ENCODE results near the gene ZKSCAN5.

ZKSCAN5 gene

DNA sequence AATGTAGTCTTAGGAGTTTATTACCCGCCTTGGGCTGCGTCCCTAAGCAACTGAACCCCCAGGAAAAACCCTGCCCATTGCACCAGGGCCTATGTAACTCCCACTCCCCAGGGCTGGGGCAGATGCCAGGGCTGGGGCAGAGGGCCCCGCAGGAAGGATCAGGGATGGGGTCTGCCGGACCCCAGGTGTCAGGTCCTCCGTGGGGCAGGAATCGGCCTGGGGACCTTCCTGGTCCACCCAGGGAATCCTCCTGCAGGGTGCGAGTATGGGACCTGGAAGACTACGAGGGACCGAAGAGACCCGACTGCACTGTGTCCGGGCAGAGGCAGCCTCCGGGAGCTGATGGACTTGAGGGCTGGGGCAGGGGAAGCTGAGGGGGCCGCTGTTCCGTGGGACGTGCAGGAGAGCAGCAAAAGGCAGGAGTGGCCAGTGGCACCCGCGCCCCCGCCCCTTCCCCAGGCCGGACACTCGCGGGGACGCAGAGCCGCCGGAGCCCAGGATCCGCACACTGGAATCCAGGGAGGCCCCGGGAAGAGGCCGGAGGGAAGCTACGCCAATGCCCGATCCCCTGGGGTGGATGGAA, 36.0 kb upstream of the ZKSCAN5 start:
- Histone ChIP-seq H3K4me1 (ENCODE audit: control insufficient read depth in 1 of 2, insufficient read depth in 2 of 2, low read length in 2 of 2) (peaks cover 8 to 17% of the 10 kb centered on the region in 2 donors), H3K27me3 (ENCODE audit: control insufficient read depth in 1 of 2, insufficient read depth in 2 of 2, low read length in 2 of 2) (no peaks in the 10 kb centered on the region), H3K9me3 (ENCODE audit: control insufficient read depth in 1 of 2, low read length in 2 of 2) (no peaks in the 10 kb centered on the region), H3K9ac (ENCODE audit: low read depth in 1 of 2, low read length in 2 of 2) (no peak overlapping the region), H3K36me3 (ENCODE audit: control insufficient read depth in 1 of 2, insufficient read depth in 2 of 2, low read length in 2 of 2) (peaks cover 5% of the 10 kb centered on the region in 2 donors), H3K27ac (ENCODE audit: low read depth, low read length) (no peak overlapping the region), H3K4me3 (ENCODE audit: low read depth in 1 of 2, low read length in 2 of 2) (no peak overlapping the region)

DNA sequence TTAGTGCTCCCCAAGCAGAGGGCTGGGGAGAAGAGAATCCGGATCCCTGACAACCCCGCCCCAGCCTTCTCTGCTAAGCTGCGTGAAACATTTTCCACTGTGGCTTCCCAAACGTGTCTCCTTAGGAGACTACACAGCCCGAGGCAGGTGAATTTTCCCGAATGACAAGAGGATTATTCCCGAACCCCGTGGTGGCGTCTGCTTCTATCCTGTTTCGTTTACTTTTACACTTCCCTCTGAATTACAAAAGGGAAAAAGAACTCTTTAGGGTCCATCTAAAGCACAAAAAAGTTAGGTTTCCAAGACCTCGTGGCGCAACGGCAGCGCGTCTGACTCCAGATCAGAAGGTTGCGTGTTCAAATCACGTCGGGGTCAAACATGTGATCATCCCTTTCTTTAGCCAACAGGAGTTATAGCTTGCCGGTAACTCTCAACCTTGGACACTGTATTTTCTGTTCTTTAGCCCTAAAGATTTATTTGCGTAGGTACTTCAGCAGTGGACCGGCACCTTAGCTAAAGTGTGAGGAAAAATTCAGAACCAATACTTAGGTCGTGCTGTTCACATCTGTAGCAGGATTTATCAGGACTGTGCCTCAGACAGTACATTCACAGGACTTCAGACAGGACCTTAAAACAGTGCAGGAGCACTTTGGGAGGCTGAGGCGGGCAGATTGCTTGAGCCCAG, 34.9 kb upstream of the ZKSCAN5 start:
- H3K4me3 ChIP-seq (ENCODE audit: low read depth in 1 of 2, low read length in 2 of 2): no peak overlapping the region
- no peak overlapping the region for H3K9ac ChIP-seq (ENCODE audit: low read depth in 1 of 2, low read length in 2 of 2)
- no peaks in the 10 kb centered on the region for H3K36me3 ChIP-seq (ENCODE audit: control insufficient read depth in 1 of 2, insufficient read depth in 2 of 2, low read length in 2 of 2)
- peaks cover 9 to 19% of the 10 kb centered on the region in 2 donors for H3K4me1 ChIP-seq (ENCODE audit: control insufficient read depth in 1 of 2, insufficient read depth in 2 of 2, low read length in 2 of 2)
- H3K27ac ChIP-seq (ENCODE audit: low read depth, low read length): no peak overlapping the region
- H3K27me3 ChIP-seq (ENCODE audit: control insufficient read depth in 1 of 2, insufficient read depth in 2 of 2, low read length in 2 of 2): no peaks in the 10 kb centered on the region
- H3K9me3 ChIP-seq (ENCODE audit: control insufficient read depth in 1 of 2, low read length in 2 of 2): no peaks in the 10 kb centered on the region

DNA sequence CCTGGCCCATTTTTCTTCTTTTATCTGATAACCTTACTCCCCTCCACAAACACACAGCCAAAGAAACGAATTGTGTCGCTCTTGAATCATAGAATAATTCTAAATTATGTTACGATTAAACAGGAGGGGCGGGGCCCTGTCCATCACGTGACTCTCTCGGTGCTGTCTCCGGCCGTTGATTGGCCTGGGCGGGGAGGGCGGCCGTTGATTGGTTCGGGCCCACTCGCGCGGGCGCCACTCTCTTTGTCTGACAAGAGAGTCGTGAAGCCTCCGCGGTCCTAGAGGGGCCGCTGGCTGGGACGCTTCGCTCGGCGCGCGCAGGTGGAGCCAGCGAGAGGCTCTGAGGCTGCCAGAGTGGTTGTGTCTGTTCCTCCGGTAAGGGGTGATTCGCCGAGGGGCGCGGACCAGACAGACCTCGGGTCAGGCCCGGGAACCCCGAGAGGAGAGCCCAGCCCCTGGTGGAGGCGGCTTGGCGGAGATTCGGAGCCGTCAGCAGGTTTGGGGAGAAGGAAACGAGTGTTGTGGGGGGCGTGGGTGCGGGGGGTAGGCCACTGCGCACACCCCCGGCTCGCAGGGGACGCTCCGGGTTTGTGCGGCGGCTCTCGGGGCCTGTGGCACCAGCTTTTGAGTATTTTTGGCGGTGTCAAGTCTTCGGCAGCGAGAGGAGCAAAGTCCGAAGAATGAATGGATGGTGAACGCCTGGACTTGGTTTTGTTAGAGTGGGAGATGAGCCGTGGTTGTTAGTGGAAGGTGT, 31.7 kb upstream of the ZKSCAN5 start, which contains the start of gene ZNF789:
TSS of gene ZNF789 (plus strand) at position 330 of the 754 bp plus-strand sequence. CDS start 3,567 bp downstream, outside the sequence.
- H3K36me3 ChIP-seq (ENCODE audit: control insufficient read depth in 1 of 2, insufficient read depth in 2 of 2, low read length in 2 of 2): peaks cover 0 to 4% of the 10 kb centered on the region in 2 donors
- H3K9ac ChIP-seq (ENCODE audit: low read depth in 1 of 2, low read length in 2 of 2): peak within 1 kb of the TSS; percentile 81 to 82
- H3K9me3 ChIP-seq (ENCODE audit: control insufficient read depth in 1 of 2, low read length in 2 of 2): no peaks in the 10 kb centered on the region
- peaks cover 8 to 9% of the 10 kb centered on the region in 2 donors for H3K4me1 ChIP-seq (ENCODE audit: control insufficient read depth in 1 of 2, insufficient read depth in 2 of 2, low read length in 2 of 2)
- H3K27me3 ChIP-seq (ENCODE audit: control insufficient read depth in 1 of 2, insufficient read depth in 2 of 2, low read length in 2 of 2): no peaks in the 10 kb centered on the region
- H3K27ac ChIP-seq (ENCODE audit: low read depth, low read length): peak within 1 kb of the TSS; percentile 70
- H3K4me3 ChIP-seq (ENCODE audit: low read depth in 1 of 2, low read length in 2 of 2): peak within 1 kb of the TSS; percentile 95 to 96

DNA sequence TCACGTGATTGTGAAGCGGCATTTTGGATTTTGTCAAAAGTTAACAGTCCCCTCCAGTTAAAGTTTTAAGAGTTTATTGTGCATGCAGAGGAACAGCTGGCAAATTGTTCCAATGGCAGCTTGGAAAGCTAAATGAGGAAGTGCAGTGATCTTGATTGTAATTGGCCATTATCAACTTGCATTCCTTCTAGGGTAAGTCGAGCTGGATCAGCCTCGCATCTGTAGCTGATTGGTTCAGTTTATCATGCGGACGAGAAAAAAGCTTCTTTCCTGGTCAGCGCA, 31.2 kb upstream of the ZKSCAN5 start:
- peaks cover 8 to 9% of the 10 kb centered on the region in 2 donors for H3K4me1 ChIP-seq (ENCODE audit: control insufficient read depth in 1 of 2, insufficient read depth in 2 of 2, low read length in 2 of 2)
- H3K27ac ChIP-seq (ENCODE audit: low read depth, low read length): peak overlapping the region; percentile 70
- H3K36me3 ChIP-seq (ENCODE audit: control insufficient read depth in 1 of 2, insufficient read depth in 2 of 2, low read length in 2 of 2): peaks cover 0 to 6% of the 10 kb centered on the region in 2 donors
- H3K9me3 ChIP-seq (ENCODE audit: control insufficient read depth in 1 of 2, low read length in 2 of 2): no peaks in the 10 kb centered on the region
- no peaks in the 10 kb centered on the region for H3K27me3 ChIP-seq (ENCODE audit: control insufficient read depth in 1 of 2, insufficient read depth in 2 of 2, low read length in 2 of 2)
- H3K4me3 ChIP-seq (ENCODE audit: low read depth in 1 of 2, low read length in 2 of 2): peak overlapping the region; percentile 95 to 96
- peak overlapping the region; percentile 81 to 82 for H3K9ac ChIP-seq (ENCODE audit: low read depth in 1 of 2, low read length in 2 of 2)

DNA sequence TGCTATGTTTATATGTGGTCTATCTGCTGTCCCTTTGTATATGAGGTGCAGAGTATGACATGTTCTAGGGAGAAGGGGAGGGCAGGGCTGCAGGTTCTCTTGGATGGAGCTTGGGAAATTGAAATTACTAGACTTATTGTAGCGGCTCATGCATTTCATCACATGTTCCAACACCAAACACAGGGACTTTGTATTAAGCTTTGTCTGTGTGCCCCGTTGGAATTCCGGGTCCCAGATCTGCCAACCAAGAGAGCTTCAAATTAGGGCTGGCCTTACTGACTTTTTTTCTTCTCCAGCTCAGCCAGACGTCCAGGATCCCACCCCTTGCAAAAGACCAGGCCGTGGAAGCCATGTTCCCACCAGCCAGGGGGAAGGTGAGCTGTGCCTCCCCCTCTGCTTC, 28.4 kb upstream of the ZKSCAN5 start:
- Histone ChIP-seq H3K9me3 (ENCODE audit: control insufficient read depth in 1 of 2, low read length in 2 of 2) (no peaks in the 10 kb centered on the region), H3K36me3 (ENCODE audit: control insufficient read depth in 1 of 2, insufficient read depth in 2 of 2, low read length in 2 of 2) (peaks cover 9 to 23% of the 10 kb centered on the region in 2 donors), H3K27ac (ENCODE audit: low read depth, low read length) (no peak overlapping the region), H3K4me1 (ENCODE audit: control insufficient read depth in 1 of 2, insufficient read depth in 2 of 2, low read length in 2 of 2) (peaks cover 8 to 9% of the 10 kb centered on the region in 2 donors), H3K4me3 (ENCODE audit: low read depth in 1 of 2, low read length in 2 of 2) (no peak overlapping the region), H3K27me3 (ENCODE audit: control insufficient read depth in 1 of 2, insufficient read depth in 2 of 2, low read length in 2 of 2) (no peaks in the 10 kb centered on the region), H3K9ac (ENCODE audit: low read depth in 1 of 2, low read length in 2 of 2) (no peak overlapping the region)

DNA sequence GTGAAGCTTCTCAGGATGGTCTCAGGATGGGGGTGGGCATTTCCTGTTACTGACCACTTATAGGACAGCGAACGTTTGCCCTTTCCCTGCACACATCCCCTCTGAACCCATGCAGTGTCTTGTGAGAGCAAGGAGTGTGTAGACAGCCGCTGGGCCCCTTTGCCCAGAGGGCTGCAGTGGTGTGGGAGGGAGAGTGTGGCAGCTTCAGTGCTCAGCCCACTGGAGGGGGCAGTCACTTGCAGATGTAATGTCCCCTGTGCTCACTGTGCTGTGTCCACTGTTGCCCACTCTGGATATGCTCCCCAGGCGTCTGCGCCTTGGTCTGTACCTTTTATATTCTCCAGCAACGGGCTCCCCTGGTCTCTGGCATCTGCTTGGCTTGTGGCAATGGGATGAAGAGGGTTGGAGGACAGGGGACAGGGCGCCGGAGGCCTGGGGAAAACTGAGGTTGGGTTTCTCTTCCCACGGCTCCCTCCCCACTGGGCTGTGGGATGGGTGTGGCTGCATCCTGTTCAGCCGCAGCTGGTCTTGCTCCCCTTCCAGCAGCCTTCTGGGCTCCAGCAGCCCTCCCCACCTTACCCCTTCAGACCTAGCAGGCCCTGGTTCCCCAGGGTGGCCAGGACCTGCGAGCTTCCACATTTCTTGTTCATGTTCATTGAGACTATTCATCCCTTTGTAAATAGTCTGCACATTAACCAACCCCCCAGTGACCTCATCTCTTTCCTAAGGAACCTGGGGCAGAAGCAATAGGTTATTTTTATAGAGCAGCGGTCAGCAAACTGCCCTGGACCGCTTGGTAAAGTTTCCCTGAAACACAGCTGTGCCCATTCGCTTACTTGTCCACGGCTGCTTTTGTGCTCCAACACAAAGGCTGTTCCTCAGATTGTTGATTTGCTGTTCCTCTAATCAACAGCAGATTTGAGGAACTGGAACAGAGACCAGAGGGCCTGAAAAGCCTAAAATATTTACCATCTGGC, 25.7 kb upstream of the ZKSCAN5 start:
- no peak overlapping the region for H3K9ac ChIP-seq (ENCODE audit: low read depth in 1 of 2, low read length in 2 of 2)
- H3K4me3 ChIP-seq (ENCODE audit: low read depth in 1 of 2, low read length in 2 of 2): no peak overlapping the region
- no peaks in the 10 kb centered on the region for H3K27me3 ChIP-seq (ENCODE audit: control insufficient read depth in 1 of 2, insufficient read depth in 2 of 2, low read length in 2 of 2)
- peaks cover 2 to 3% of the 10 kb centered on the region in 2 donors for H3K4me1 ChIP-seq (ENCODE audit: control insufficient read depth in 1 of 2, insufficient read depth in 2 of 2, low read length in 2 of 2)
- no peak overlapping the region for H3K27ac ChIP-seq (ENCODE audit: low read depth, low read length)
- no peaks in the 10 kb centered on the region for H3K9me3 ChIP-seq (ENCODE audit: control insufficient read depth in 1 of 2, low read length in 2 of 2)
- peaks cover 9 to 29% of the 10 kb centered on the region in 2 donors for H3K36me3 ChIP-seq (ENCODE audit: control insufficient read depth in 1 of 2, insufficient read depth in 2 of 2, low read length in 2 of 2)

DNA sequence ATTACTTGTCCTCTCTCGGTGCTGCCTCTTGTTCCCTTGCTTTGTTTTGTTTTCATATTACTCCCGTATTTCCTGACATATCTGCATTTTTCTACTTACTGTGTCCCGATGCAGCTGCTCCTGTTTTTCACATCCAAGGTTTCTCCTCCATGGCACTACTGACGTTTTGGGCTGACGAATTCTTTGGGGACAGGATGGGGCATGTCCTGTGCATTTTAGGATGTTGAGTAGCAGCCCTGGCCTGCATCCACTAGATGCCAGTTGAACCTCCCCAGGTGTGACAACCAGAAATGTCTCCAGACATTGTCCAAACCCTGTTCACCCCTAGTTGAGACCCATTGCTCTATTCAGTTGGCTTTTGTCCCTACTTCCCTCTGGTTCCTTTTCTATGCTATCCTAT, 19.4 kb upstream of the ZKSCAN5 start:
- Histone ChIP-seq H3K36me3 (ENCODE audit: control insufficient read depth in 1 of 2, insufficient read depth in 2 of 2, low read length in 2 of 2) (peaks cover 11 to 43% of the 10 kb centered on the region in 2 donors), H3K4me1 (ENCODE audit: control insufficient read depth in 1 of 2, insufficient read depth in 2 of 2, low read length in 2 of 2) (no peaks in the 10 kb centered on the region), H3K9me3 (ENCODE audit: control insufficient read depth in 1 of 2, low read length in 2 of 2) (no peaks in the 10 kb centered on the region), H3K27ac (ENCODE audit: low read depth, low read length) (no peak overlapping the region), H3K4me3 (ENCODE audit: low read depth in 1 of 2, low read length in 2 of 2) (no peak overlapping the region), H3K27me3 (ENCODE audit: control insufficient read depth in 1 of 2, insufficient read depth in 2 of 2, low read length in 2 of 2) (no peaks in the 10 kb centered on the region), H3K9ac (ENCODE audit: low read depth in 1 of 2, low read length in 2 of 2) (no peak overlapping the region)

DNA sequence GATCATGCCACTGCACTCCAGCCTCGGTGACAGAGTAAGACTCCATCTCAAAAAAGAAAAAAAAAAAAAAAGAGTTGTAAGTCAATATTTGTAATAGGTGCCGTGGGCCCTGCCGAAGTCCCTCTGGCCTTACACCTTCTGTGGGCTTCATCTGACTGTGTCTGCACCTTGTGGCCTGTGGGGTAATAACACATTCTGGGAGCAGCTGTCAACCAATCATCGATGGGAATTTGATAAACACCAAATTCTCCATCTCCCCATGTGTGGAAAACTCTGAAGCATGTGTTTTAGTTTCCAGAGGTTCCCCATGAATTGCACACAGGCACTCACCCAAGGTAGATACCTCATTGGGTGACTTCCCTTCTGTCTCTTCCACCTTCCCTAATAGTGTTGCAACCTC, 15.2 kb upstream of the ZKSCAN5 start:
- H3K27ac ChIP-seq (ENCODE audit: low read depth, low read length): no peak overlapping the region
- no peaks in the 10 kb centered on the region for H3K4me1 ChIP-seq (ENCODE audit: control insufficient read depth in 1 of 2, insufficient read depth in 2 of 2, low read length in 2 of 2)
- no peaks in the 10 kb centered on the region for H3K27me3 ChIP-seq (ENCODE audit: control insufficient read depth in 1 of 2, insufficient read depth in 2 of 2, low read length in 2 of 2)
- peaks cover 8 to 10% of the 10 kb centered on the region in 2 donors for H3K9me3 ChIP-seq (ENCODE audit: control insufficient read depth in 1 of 2, low read length in 2 of 2)
- H3K4me3 ChIP-seq (ENCODE audit: low read depth in 1 of 2, low read length in 2 of 2): no peak overlapping the region
- no peak overlapping the region for H3K9ac ChIP-seq (ENCODE audit: low read depth in 1 of 2, low read length in 2 of 2)
- H3K36me3 ChIP-seq (ENCODE audit: control insufficient read depth in 1 of 2, insufficient read depth in 2 of 2, low read length in 2 of 2): peaks cover 27 to 45% of the 10 kb centered on the region in 2 donors

DNA sequence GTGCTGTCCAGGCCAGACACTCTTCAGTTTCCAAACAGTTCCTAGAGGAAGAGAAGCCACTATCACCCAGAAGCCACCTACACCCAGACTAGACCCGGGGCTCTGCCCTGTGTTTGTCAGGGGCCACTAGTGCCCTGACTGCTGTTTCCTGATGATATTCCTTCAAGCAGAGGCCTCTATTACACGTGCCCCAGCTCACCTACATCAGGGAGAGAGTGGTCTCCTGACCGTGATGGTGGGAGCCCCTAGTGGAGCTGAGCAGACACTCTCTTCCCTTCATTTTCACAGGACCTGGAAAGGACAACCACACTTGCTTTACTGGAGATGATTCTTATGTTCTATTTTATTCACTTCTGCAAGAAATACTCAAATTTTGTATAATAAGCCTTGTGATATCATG, 13.6 kb upstream of the ZKSCAN5 start:
- Histone ChIP-seq H3K27ac (ENCODE audit: low read depth, low read length) (no peak overlapping the region), H3K9me3 (ENCODE audit: control insufficient read depth in 1 of 2, low read length in 2 of 2) (peaks cover 10 to 12% of the 10 kb centered on the region in 2 donors), H3K4me1 (ENCODE audit: control insufficient read depth in 1 of 2, insufficient read depth in 2 of 2, low read length in 2 of 2) (no peaks in the 10 kb centered on the region), H3K4me3 (ENCODE audit: low read depth in 1 of 2, low read length in 2 of 2) (no peak overlapping the region), H3K36me3 (ENCODE audit: control insufficient read depth in 1 of 2, insufficient read depth in 2 of 2, low read length in 2 of 2) (peaks cover 30 to 42% of the 10 kb centered on the region in 2 donors), H3K9ac (ENCODE audit: low read depth in 1 of 2, low read length in 2 of 2) (no peak overlapping the region), H3K27me3 (ENCODE audit: control insufficient read depth in 1 of 2, insufficient read depth in 2 of 2, low read length in 2 of 2) (no peaks in the 10 kb centered on the region)
